Neuronal stem cell (in vitro differentiated cells): Measurements from ENCODE around the gene THBD.
"Not testable (repeated sequence)": the region's sequence is repeated elsewhere in the genome, so short reads cannot be mapped to it uniquely, and the experiment has no call there.

Experiments used
- DNase-seq: peaks from one replicate; pipeline ENCODE4 v3.0.0-alpha.2; 2013; ENCODE audit warnings: low spot score
- H2AFZ ChIP-seq: one replicate; pipeline ENCODE4 v1.6.1; 2013; ENCODE audit warnings: mild to moderate bottlenecking, low read length, inconsistent platforms
- H2AK5ac ChIP-seq: 2 replicates; pipeline ENCODE4 v1.6.1; 2013; ENCODE audit warnings: low read depth, mild to moderate bottlenecking, inconsistent platforms, low read length, moderate library complexity, mixed read lengths
- H2BK120ac ChIP-seq: 2 replicates; pipeline ENCODE4 v1.6.1; 2013; ENCODE audit warnings: low read depth, mild to moderate bottlenecking, inconsistent platforms, low read length, moderate library complexity, mixed read lengths
- H2BK12ac ChIP-seq: one replicate; pipeline ENCODE4 v1.6.1; 2013; ENCODE audit warnings: low read length, inconsistent platforms
- H2BK15ac ChIP-seq: 2 replicates; pipeline ENCODE4 v1.6.1; 2013; ENCODE audit warnings: mild to moderate bottlenecking, low read length, inconsistent platforms, mixed read lengths
- H2BK5ac ChIP-seq: one replicate; pipeline ENCODE4 v1.6.1; 2013; ENCODE audit warnings: inconsistent platforms, mild to moderate bottlenecking, low read length, moderate library complexity
- H3K14ac ChIP-seq: one replicate; pipeline ENCODE4 v1.6.1; 2013; ENCODE audit warnings: low read length, inconsistent platforms
- H3K18ac ChIP-seq: 2 replicates; pipeline ENCODE4 v1.6.1; 2013; ENCODE audit warnings: low read length, inconsistent platforms
- H3K23ac ChIP-seq: 2 replicates; pipeline ENCODE4 v1.6.1; 2013; ENCODE audit warnings: low read depth, mild to moderate bottlenecking, mixed read lengths, low read length, inconsistent platforms; ENCODE audit not compliant: poor library complexity
- H3K27ac ChIP-seq: replicated peaks from 3 replicates; pipeline ENCODE4 v1.5.1; 2013; ENCODE audit warnings: low read length, inconsistent platforms
- H3K27me3 ChIP-seq, 3 experiments: 2 replicates each; pipeline ENCODE4 v1.6.1; 2013; ENCODE audit warnings: low read length in 3 of 3, mild to moderate bottlenecking in 2 of 3, inconsistent platforms in 1 of 3, low read depth in 1 of 3, mixed read lengths in 1 of 3, moderate library complexity in 1 of 3; ENCODE audit not compliant: control insufficient read depth in 3 of 3, insufficient read depth in 3 of 3
- H3K36me3 ChIP-seq, 2 donors: replicated peaks in 1 of 2; 2 replicates each; pipeline ENCODE4 v1.6.1; 2013; ENCODE audit warnings: low read length in 2 of 2; ENCODE audit not compliant: control insufficient read depth in 2 of 2, insufficient read depth in 2 of 2
- H3K4ac ChIP-seq: 2 replicates; pipeline ENCODE4 v1.6.1; 2013; ENCODE audit warnings: inconsistent platforms, mild to moderate bottlenecking, low read length, moderate library complexity
- H3K4me1 ChIP-seq, 2 donors: 1 replicate in 1 of 2; 2 replicates in 1 of 2; pipeline ENCODE4 v1.6.1; 2013; ENCODE audit warnings: low read length in 2 of 2, low read depth in 1 of 2; ENCODE audit not compliant: control insufficient read depth in 2 of 2, insufficient read depth in 1 of 2
- H3K4me2 ChIP-seq: one replicate; pipeline ENCODE4 v1.6.1; 2013; ENCODE audit warnings: mild to moderate bottlenecking, low read length, inconsistent platforms; ENCODE audit not compliant: insufficient read depth, poor library complexity, severe bottlenecking
- H3K4me3 ChIP-seq, 2 donors: 2 replicates each; pipeline ENCODE4 v1.5.1; 2013; ENCODE audit warnings: low read length in 2 of 2, mild to moderate bottlenecking in 2 of 2, inconsistent platforms in 1 of 2, moderate library complexity in 1 of 2
- H3K79me1 ChIP-seq: one replicate; pipeline ENCODE4 v1.6.1; 2013; ENCODE audit warnings: low read depth, mild to moderate bottlenecking, inconsistent platforms, low read length, moderate library complexity
- H3K9ac ChIP-seq: one replicate; pipeline ENCODE4 v1.6.1; 2013; ENCODE audit warnings: mild to moderate bottlenecking, low read depth, low read length, inconsistent platforms; ENCODE audit not compliant: poor library complexity
- H3K9me3 ChIP-seq, 2 donors: replicated peaks in 1 of 2; 2 replicates each; pipeline versions ENCODE3 to v1.6.1; 2013; ENCODE audit warnings: low read length in 2 of 2, mild to moderate bottlenecking in 2 of 2, inconsistent platforms in 1 of 2, low read depth in 1 of 2, mixed read lengths in 1 of 2, moderate library complexity in 1 of 2; ENCODE audit not compliant: control insufficient read depth in 2 of 2, insufficient read depth in 1 of 2
- H4K8ac ChIP-seq: one replicate; pipeline ENCODE4 v1.6.1; 2013; ENCODE audit warnings: low read depth, mild to moderate bottlenecking, inconsistent platforms, low read length, moderate library complexity
- H4K91ac ChIP-seq: one replicate; pipeline ENCODE4 v1.6.1; 2013; ENCODE audit warnings: low read length, low read depth, mild to moderate bottlenecking, inconsistent platforms; ENCODE audit not compliant: poor library complexity
- WGBS, 2 donors: extraction: QIAGEN DNeasy Blood & Tissue Kit; methylation state at CpG; one replicate each; pipeline ENCODE4 v1.1.7; 2013; ENCODE audit warnings: missing lambda C conversion rate in 2 of 2, mixed read lengths in 1 of 2; ENCODE audit not compliant: insufficient read length in 2 of 2, insufficient replicate concordance in 1 of 2; ENCODE audit errors: extremely low coverage in 2 of 2; 5-methylcytosine and 5-hydroxymethylcytosine counted together

The THBD gene

GRCh38 chr20:23027721-23028120, 21.8 kb downstream of the THBD start:
- no peak overlapping the region for H4K91ac ChIP-seq
- H4K8ac ChIP-seq = no peak overlapping the region
- H2AFZ ChIP-seq = no peak overlapping the region
- H3K79me1 ChIP-seq = no peaks in the 10 kb centered on the region
- no peak overlapping the region for H2BK12ac ChIP-seq
- no peaks in the 10 kb centered on the region for H3K4me1 ChIP-seq
- no peak overlapping the region for H2AK5ac ChIP-seq
- H3K4ac ChIP-seq = no peak overlapping the region
- H3K9ac ChIP-seq = no peak overlapping the region
- H3K23ac ChIP-seq = no peak overlapping the region
- no peak overlapping the region for H2BK15ac ChIP-seq
- no peaks in the 10 kb centered on the region for H3K36me3 ChIP-seq
- H2BK120ac ChIP-seq = no peak overlapping the region
- H3K4me3 ChIP-seq = no peak overlapping the region
- H3K14ac ChIP-seq = no peak overlapping the region
- H3K18ac ChIP-seq = no peak overlapping the region
- H2BK5ac ChIP-seq = no peak overlapping the region
- WGBS, 2 donors = no CpG with 5 or more reads among the region's 1 CpG
- H3K9me3 ChIP-seq = no peaks in the 10 kb centered on the region
- H3K27me3 ChIP-seq = no peaks in the 10 kb centered on the region
- no peak for DNase-seq
- H3K27ac ChIP-seq = no peak overlapping the region
- no peak overlapping the region for H3K4me2 ChIP-seq

- not testable (repeated sequence) for H3K4me1 ChIP-seq, H3K23ac ChIP-seq, H3K27ac ChIP-seq, H2BK5ac ChIP-seq, H4K8ac ChIP-seq, H3K4me2 ChIP-seq, H3K36me3 ChIP-seq, H3K79me1 ChIP-seq, H3K9ac ChIP-seq, H2AFZ ChIP-seq, H3K27me3 ChIP-seq, H3K9me3 ChIP-seq, H2BK15ac ChIP-seq, H2AK5ac ChIP-seq, H3K4me3 ChIP-seq, H2BK12ac ChIP-seq, H3K18ac ChIP-seq, H3K4ac ChIP-seq, DNase-seq, H2BK120ac ChIP-seq, H4K91ac ChIP-seq, H3K14ac ChIP-seq
- no CpG with 5 or more reads among the region's 14 CpGs for WGBS, 2 donors
Measured at GRCh38 chr20:23025503-23025902, 24.0 kb downstream of the THBD start.

GRCh38 chr20:23024701-23025100, 24.8 kb downstream of the THBD start:
- Histone ChIP-seq H3K4me3 (no peak overlapping the region), H2BK12ac (no peak overlapping the region), H2AFZ (no peak overlapping the region), H3K79me1 (no peaks in the 10 kb centered on the region), H2BK15ac (no peak overlapping the region), H3K9me3 (no peaks in the 10 kb centered on the region), H3K14ac (no peak overlapping the region), H2AK5ac (no peak overlapping the region), H4K91ac (no peak overlapping the region), H3K27me3 (no peaks in the 10 kb centered on the region), H3K4me2 (no peak overlapping the region), H2BK5ac (no peak overlapping the region), H3K18ac (no peak overlapping the region), H3K4ac (no peak overlapping the region), H4K8ac (no peak overlapping the region), H3K27ac (no peak overlapping the region), H3K36me3 (no peaks in the 10 kb centered on the region), H2BK120ac (no peak overlapping the region), H3K23ac (no peak overlapping the region), H3K4me1 (peaks cover 0 to 8% of the 10 kb centered on the region in 2 donors), H3K9ac (no peak overlapping the region)
- no peak for DNase-seq
- no CpG with 5 or more reads among the region's 3 CpGs for WGBS, 2 donors

- H3K79me1 ChIP-seq = no peaks in the 10 kb centered on the region
- no peak overlapping the region for H2BK5ac ChIP-seq
- H2BK15ac ChIP-seq = no peak overlapping the region
- H3K36me3 ChIP-seq = no peaks in the 10 kb centered on the region
- H3K18ac ChIP-seq = no peak overlapping the region
- no peaks in the 10 kb centered on the region for H3K27me3 ChIP-seq
- no peak overlapping the region for H3K23ac ChIP-seq
- H4K91ac ChIP-seq = no peak overlapping the region
- no peak overlapping the region for H2BK120ac ChIP-seq
- no peak overlapping the region for H3K9ac ChIP-seq
- H3K14ac ChIP-seq = peak overlapping the region; percentile 87
- DNase-seq = no peak
- H3K4me1 ChIP-seq = peaks cover 0 to 10% of the 10 kb centered on the region in 2 donors
- 100% methylated on average over 2 of the region's 10 CpGs; no CpG with 5 or more reads in 1 of the 2 donors for WGBS, 2 donors
- H2AK5ac ChIP-seq = no peak overlapping the region
- no peak overlapping the region for H3K27ac ChIP-seq
- no peaks in the 10 kb centered on the region for H3K9me3 ChIP-seq
- H2AFZ ChIP-seq = no peak overlapping the region
- no peak overlapping the region for H3K4ac ChIP-seq
- no peak overlapping the region for H3K4me2 ChIP-seq
- H2BK12ac ChIP-seq = no peak overlapping the region
- H3K4me3 ChIP-seq = no peak overlapping the region
- no peak overlapping the region for H4K8ac ChIP-seq
Measured at GRCh38 chr20:23023621-23024177, 25.8 kb downstream of the THBD start.
